ENCODE data around the gene CD53. TPM values are rescaled to one million over a fixed set of nuclear protein-coding genes. Genes with fewer than 3 reads are reported as not detected.

CD53 gene
- polyA plus RNA-seq, 3 donors = 826 to 1,222 (median 1,107) TPM

DNA sequence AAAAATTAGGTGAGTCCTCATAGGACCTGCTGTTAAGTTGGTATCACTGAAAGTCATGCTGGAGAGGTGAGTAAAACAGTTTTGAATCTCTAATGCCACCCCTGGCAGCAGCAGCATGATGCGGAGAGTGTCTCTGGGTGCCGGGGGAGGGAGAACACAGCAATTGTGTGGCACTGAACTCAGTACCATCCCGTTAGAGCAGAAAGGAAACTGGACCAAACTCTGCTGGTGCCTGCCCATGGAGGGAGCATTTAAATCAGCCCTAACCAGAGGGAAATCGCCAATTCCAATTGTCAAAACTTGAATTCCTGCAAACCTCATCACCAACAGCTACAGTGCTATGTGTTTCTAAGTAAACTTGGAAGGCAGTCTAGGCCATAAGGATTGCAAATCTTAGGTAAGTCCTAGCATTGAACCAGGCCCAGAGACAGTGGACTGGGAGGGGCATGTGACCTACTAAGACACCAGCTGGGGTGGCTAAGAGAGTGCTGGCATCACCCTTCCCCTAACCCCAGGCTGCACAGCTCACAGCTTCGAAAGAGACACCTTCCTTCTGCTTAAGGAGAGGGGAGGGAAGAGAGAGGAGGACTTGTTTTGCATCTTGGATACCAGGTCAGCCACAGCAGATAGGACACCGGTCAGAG, 30.0 kb downstream of the CD53 start:
- 96% methylated on average over 4 of the region's 6 CpGs for WGBS (ENCODE audit: insufficient coverage)
- no peak for DNase-seq
- Mint-ChIP-seq H3K27ac (peak overlapping the region in 2 of 7 donors; percentile 0 to 57), H3K4me1 (no peaks in the 10 kb centered on the region), H3K36me3 (peaks cover 47 to 55% of the 10 kb centered on the region in 2 donors), H3K9me3 (peaks cover 3 to 22% (median 18%) of the 10 kb centered on the region in 7 donors), H3K27me3 (ENCODE audit: low read depth in 3 of 3) (peaks cover 3 to 4% (median 3%) of the 10 kb centered on the region in 3 donors), H3K4me3 (no peak overlapping the region)
- TF ChIP-seq, protein P1, sequence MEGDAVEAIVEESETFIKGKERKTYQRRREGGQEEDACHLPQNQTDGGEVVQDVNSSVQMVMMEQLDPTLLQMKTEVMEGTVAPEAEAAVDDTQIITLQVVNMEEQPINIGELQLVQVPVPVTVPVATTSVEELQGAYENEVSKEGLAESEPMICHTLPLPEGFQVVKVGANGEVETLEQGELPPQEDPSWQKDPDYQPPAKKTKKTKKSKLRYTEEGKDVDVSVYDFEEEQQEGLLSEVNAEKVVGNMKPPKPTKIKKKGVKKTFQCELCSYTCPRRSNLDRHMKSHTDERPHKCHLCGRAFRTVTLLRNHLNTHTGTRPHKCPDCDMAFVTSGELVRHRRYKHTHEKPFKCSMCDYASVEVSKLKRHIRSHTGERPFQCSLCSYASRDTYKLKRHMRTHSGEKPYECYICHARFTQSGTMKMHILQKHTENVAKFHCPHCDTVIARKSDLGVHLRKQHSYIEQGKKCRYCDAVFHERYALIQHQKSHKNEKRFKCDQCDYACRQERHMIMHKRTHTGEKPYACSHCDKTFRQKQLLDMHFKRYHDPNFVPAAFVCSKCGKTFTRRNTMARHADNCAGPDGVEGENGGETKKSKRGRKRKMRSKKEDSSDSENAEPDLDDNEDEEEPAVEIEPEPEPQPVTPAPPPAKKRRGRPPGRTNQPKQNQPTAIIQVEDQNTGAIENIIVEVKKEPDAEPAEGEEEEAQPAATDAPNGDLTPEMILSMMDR (IDR thresholded peaks at IDR 0.05) = no peak
- Histone ChIP-seq H3K27ac (ENCODE audit: low read depth in 1 of 2, low read length in 2 of 2) (no peak overlapping the region), H4K20me1 (ENCODE audit: insufficient read depth, low read length) (peaks cover 65% of the 10 kb centered on the region), H3K4me3 (replicated peaks in 1 of 3; ENCODE audit: low read depth in 2 of 3, low read length in 3 of 3) (no peak overlapping the region), H2AFZ (ENCODE audit: insufficient read depth, low read depth, low read length, poor library complexity, severe bottlenecking) (no peak overlapping the region), H3K4me1 (ENCODE audit: control insufficient read depth in 1 of 2, insufficient read depth in 2 of 2, low read length in 2 of 2) (no peaks in the 10 kb centered on the region), H3K9me3 (replicated peaks in 1 of 2; ENCODE audit: control insufficient read depth in 1 of 2, insufficient read depth in 1 of 2, low read length in 2 of 2) (peaks cover 2 to 6% of the 10 kb centered on the region in 2 donors), H3K36me3 (replicated peaks in 1 of 2; ENCODE audit: control insufficient read depth in 1 of 2, insufficient read depth in 2 of 2, low read length in 2 of 2) (peaks cover 33 to 53% of the 10 kb centered on the region in 2 donors), H3K9ac (ENCODE audit: insufficient read depth, low read length, poor library complexity, severe bottlenecking) (no peak overlapping the region), H3K4me2 (replicated peaks; ENCODE audit: extremely low read depth, low read length, poor library complexity, severe bottlenecking) (no peak overlapping the region), H3K27me3 (ENCODE audit: control insufficient read depth in 2 of 2, insufficient read depth in 2 of 2, low read length in 2 of 2) (no peaks in the 10 kb centered on the region), H3K79me2 (ENCODE audit: insufficient read depth, low read length) (no peaks in the 10 kb centered on the region)
- intact Hi-C loops (cut with micrococcal nuclease) = no loop called here

DNA sequence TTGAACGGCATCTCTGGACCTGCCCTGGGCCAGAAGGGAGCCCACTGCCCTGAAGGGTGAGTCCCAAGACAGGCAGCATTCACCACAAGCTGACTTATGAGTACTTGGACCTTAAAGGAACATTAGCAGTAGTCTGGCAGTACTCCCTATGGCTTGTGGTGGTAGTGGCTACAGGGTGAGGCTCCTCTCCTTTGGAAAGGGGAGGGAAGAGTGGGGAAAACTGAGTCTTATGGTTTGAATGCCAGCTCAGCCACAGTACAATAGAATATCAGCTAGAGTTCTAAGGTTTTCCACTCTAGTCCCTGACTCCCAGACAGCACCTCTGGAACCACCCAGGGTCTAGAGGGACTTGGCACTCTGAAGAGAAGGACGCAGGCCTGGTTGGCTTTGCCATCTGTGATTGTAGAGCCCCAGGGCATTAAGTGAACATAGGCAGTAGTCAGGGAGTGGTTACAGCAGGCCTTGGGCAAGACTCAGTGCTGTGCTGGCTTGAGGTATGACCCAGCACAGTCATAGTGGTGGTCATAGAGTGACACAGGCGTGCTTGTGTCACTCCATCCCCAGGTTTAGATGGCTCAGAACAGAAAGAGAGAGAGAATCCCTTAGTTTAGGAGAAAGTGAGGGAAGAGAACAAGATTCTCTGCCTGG, 31.0 kb downstream of the CD53 start:
- H3K36me3 Mint-ChIP-seq = peaks cover 37 to 45% of the 10 kb centered on the region in 2 donors
- H3K4me3 Mint-ChIP-seq = no peak overlapping the region
- Histone ChIP-seq H3K79me2 (ENCODE audit: insufficient read depth, low read length) (no peaks in the 10 kb centered on the region), H4K20me1 (ENCODE audit: insufficient read depth, low read length) (peaks cover 55% of the 10 kb centered on the region), H3K9me3 (replicated peaks in 1 of 2; ENCODE audit: control insufficient read depth in 1 of 2, insufficient read depth in 1 of 2, low read length in 2 of 2) (peaks cover 6 to 10% of the 10 kb centered on the region in 2 donors), H3K4me2 (replicated peaks; ENCODE audit: extremely low read depth, low read length, poor library complexity, severe bottlenecking) (no peak overlapping the region), H3K36me3 (replicated peaks in 1 of 2; ENCODE audit: control insufficient read depth in 1 of 2, insufficient read depth in 2 of 2, low read length in 2 of 2) (peaks cover 24 to 43% of the 10 kb centered on the region in 2 donors), H2AFZ (ENCODE audit: insufficient read depth, low read depth, low read length, poor library complexity, severe bottlenecking) (no peak overlapping the region), H3K9ac (ENCODE audit: insufficient read depth, low read length, poor library complexity, severe bottlenecking) (no peak overlapping the region), H3K27ac (ENCODE audit: low read depth in 1 of 2, low read length in 2 of 2) (no peak overlapping the region), H3K27me3 (ENCODE audit: control insufficient read depth in 2 of 2, insufficient read depth in 2 of 2, low read length in 2 of 2) (no peaks in the 10 kb centered on the region), H3K4me1 (ENCODE audit: control insufficient read depth in 1 of 2, insufficient read depth in 2 of 2, low read length in 2 of 2) (no peaks in the 10 kb centered on the region), H3K4me3 (replicated peaks in 1 of 3; ENCODE audit: low read depth in 2 of 3, low read length in 3 of 3) (no peak overlapping the region)
- intact Hi-C loops (cut with micrococcal nuclease) = no loop called here
- no peaks in the 10 kb centered on the region for H3K4me1 Mint-ChIP-seq
- peak overlapping the region in 1 of 7 donors; percentile 54 for H3K27ac Mint-ChIP-seq
- WGBS (ENCODE audit: insufficient coverage) = 93% methylated on average over 2 of the region's 3 CpGs
- H3K27me3 Mint-ChIP-seq (ENCODE audit: low read depth in 3 of 3) = peaks cover 3 to 4% (median 3%) of the 10 kb centered on the region in 3 donors
- TF ChIP-seq, protein P1 (IDR thresholded peaks at IDR 0.05) = no peak
- peaks cover 7 to 32% (median 27%) of the 10 kb centered on the region in 7 donors for H3K9me3 Mint-ChIP-seq
- DNase-seq = peak in 2 of 3 donors; percentile 29 to 55
